GM18868 (cell line): ENCODE data around the gene PCNX2.
"Not testable (repeated sequence)": the region's sequence is repeated elsewhere in the genome, so short reads cannot be mapped to it uniquely, and the experiment has no call there.

Experiments
- ATAC-seq: cut with Tn5 transposase; IDR thresholded peaks from one replicate; pipeline ENCODE4 v1.9.1; 2021; ENCODE audit warnings: mild to moderate bottlenecking, moderate library complexity; ENCODE audit not compliant: unreplicated experiment

The PCNX2 gene

GRCh38 chr1:233025567-233025966, 270.0 kb downstream of the PCNX2 start:
- ATAC-seq: no peak

- ATAC-seq: peak; percentile 43
These were observed 270.4 kb downstream of the PCNX2 start for GRCh38 chr1:233025157-233025556.

- no peak for ATAC-seq
These were observed 271.3 kb downstream of the PCNX2 start for GRCh38 chr1:233024199-233024598.

GRCh38 chr1:233022246-233022645, 273.3 kb downstream of the PCNX2 start:
- no peak for ATAC-seq

- ATAC-seq: no peak
These were observed 275.1 kb downstream of the PCNX2 start for GRCh38 chr1:233020426-233020825.

GRCh38 chr1:233019778-233020325, 275.7 kb downstream of the PCNX2 start:
- ATAC-seq: no peak

- no peak for ATAC-seq
These were observed 276.4 kb downstream of the PCNX2 start for GRCh38 chr1:233019083-233019482.

GRCh38 chr1:233016798-233017197, 278.7 kb downstream of the PCNX2 start:
- no peak for ATAC-seq

- ATAC-seq: no peak
These were observed 279.6 kb downstream of the PCNX2 start for GRCh38 chr1:233015965-233016364.

- no peak for ATAC-seq
These were observed 283.5 kb downstream of the PCNX2 start for GRCh38 chr1:233012021-233012420.

GRCh38 chr1:233010146-233010545, 285.4 kb downstream of the PCNX2 start:
- no peak for ATAC-seq

- no peak for ATAC-seq
These were observed 289.0 kb downstream of the PCNX2 start for GRCh38 chr1:233006541-233006973.

- no peak for ATAC-seq
These were observed 289.4 kb downstream of the PCNX2 start for GRCh38 chr1:233006108-233006507.

- ATAC-seq: no peak
These were observed 289.8 kb downstream of the PCNX2 start for GRCh38 chr1:233005703-233006102.

- ATAC-seq: no peak
These were observed 290.4 kb downstream of the PCNX2 start for GRCh38 chr1:233005156-233005555.

- ATAC-seq: no peak
These were observed 291.1 kb downstream of the PCNX2 start for GRCh38 chr1:233004451-233004850.

GRCh38 chr1:233003638-233004037, 291.9 kb downstream of the PCNX2 start:
- not testable (repeated sequence) for ATAC-seq

- no peak for ATAC-seq
These were observed 295.4 kb downstream of the PCNX2 start for GRCh38 chr1:232999956-233000625.

- no peak for ATAC-seq
These were observed 296.9 kb downstream of the PCNX2 start for GRCh38 chr1:232998646-232999045.

GRCh38 chr1:232998138-232998537, 297.4 kb downstream of the PCNX2 start:
- ATAC-seq: no peak

GRCh38 chr1:232996143-232996542, 299.4 kb downstream of the PCNX2 start:
- no peak for ATAC-seq

GRCh38 chr1:232995189-232995588, 300.3 kb downstream of the PCNX2 start:
- no peak for ATAC-seq

- no peak for ATAC-seq
These were observed 302.0 kb downstream of the PCNX2 start for GRCh38 chr1:232993555-232993954.
